ENCODE data around the gene NPR3. TPM values are rescaled to one million over a fixed set of nuclear protein-coding genes. Genes with fewer than 3 reads are reported as not detected.

NPR3 gene
- total and polyA plus RNA-seq, 8 donors, result 16.5 to 48.2 (median 37.0) TPM

- H3K4me1 ChIP-seq, result no peaks in the 10 kb centered on the region
- no peaks in the 10 kb centered on the region for H3K9me3 ChIP-seq
- intact Hi-C loops (cut with DNase I), result no loop called here
- no peaks in the 10 kb centered on the region for H3K27me3 ChIP-seq
- no peak overlapping the region for H3K27ac ChIP-seq
- no peaks in the 10 kb centered on the region for H3K36me3 ChIP-seq
- H3K4me3 ChIP-seq, result no peak overlapping the region
- DNase-seq (no peak), ATAC-seq (no peak)
- no peak for TF ChIP-seq CTCF (IDR thresholded peaks at IDR 0.05)
Observed at GRCh38 chr5:32752411-32752810, 41.3 kb downstream of the NPR3 start.

- Histone ChIP-seq H3K27me3 (no peaks in the 10 kb centered on the region), H3K4me3 (no peak overlapping the region), H3K9me3 (no peaks in the 10 kb centered on the region), H3K27ac (no peak overlapping the region), H3K36me3 (no peaks in the 10 kb centered on the region), H3K4me1 (no peaks in the 10 kb centered on the region)
- no peak for ATAC-seq
- DNase-seq, result no peak
- intact Hi-C loops (cut with DNase I), result no loop called here
- no peak for TF ChIP-seq CTCF (IDR thresholded peaks at IDR 0.05)
Observed at GRCh38 chr5:32753051-32753450, 41.9 kb downstream of the NPR3 start.

- no peak for TF ChIP-seq CTCF (IDR thresholded peaks at IDR 0.05)
- Histone ChIP-seq H3K4me1 (no peaks in the 10 kb centered on the region), H3K36me3 (no peaks in the 10 kb centered on the region), H3K27ac (no peak overlapping the region), H3K4me3 (no peak overlapping the region), H3K9me3 (no peaks in the 10 kb centered on the region), H3K27me3 (no peaks in the 10 kb centered on the region)
- DNase-seq, result no peak
- no peak for ATAC-seq
- intact Hi-C loops (cut with DNase I), result no loop called here
Observed at GRCh38 chr5:32753765-32754164, 42.6 kb downstream of the NPR3 start.

GRCh38 chr5:32754284-32754683 lies 43.2 kb downstream of the NPR3 start:
- intact Hi-C loops (cut with DNase I), result no loop called here
- H3K4me3 ChIP-seq, result no peak overlapping the region

GRCh38 chr5:32760091-32760509 lies 49.0 kb downstream of the NPR3 start:
- Histone ChIP-seq H3K27me3 (no peaks in the 10 kb centered on the region), H3K36me3 (no peaks in the 10 kb centered on the region), H3K9me3 (peaks cover 0 to 2% of the 10 kb centered on the region in 2 donors), H3K4me3 (peak overlapping the region in 1 of 2 donors; percentile 5), H3K27ac (peak overlapping the region; percentile 28 to 35), H3K4me1 (peaks cover 0 to 8% of the 10 kb centered on the region in 2 donors)
- TF ChIP-seq CTCF (IDR thresholded peaks at IDR 0.05), result no peak
- no peak for ATAC-seq
- no peak for DNase-seq
- intact Hi-C loops (cut with DNase I), result no loop called here

More at GRCh38 chr5:32754284-32754683, 43.2 kb downstream of the NPR3 start:
- no peaks in the 10 kb centered on the region for H3K27me3 ChIP-seq
- no peak for DNase-seq
- H3K36me3 ChIP-seq, result no peaks in the 10 kb centered on the region
- H3K4me1 ChIP-seq, result no peaks in the 10 kb centered on the region
- no peak for ATAC-seq
- no peak for TF ChIP-seq CTCF (IDR thresholded peaks at IDR 0.05)
- no peaks in the 10 kb centered on the region for H3K9me3 ChIP-seq
- no peak overlapping the region for H3K27ac ChIP-seq

All from left lung (tissue), 10 donors.